BLaER1 treated with 17β-estradiol and CSF1 and Interleukin-3, amounts not matched to agents 10 nM and 100 nM (cell line): ENCODE data around the gene P2RX1.
A peak's percentile ranks its signal among the peaks of the same experiment; 100 is the strongest.
"Not testable (repeated sequence)": the region's sequence is repeated elsewhere in the genome, so short reads cannot be mapped to it uniquely, and the experiment has no call there.

Source experiments
- H3K27ac ChIP-seq, 11 experiments: shearing (Covaris generic); formaldehyde crosslinking; 2 replicates each; pipeline ENCODE4 v1.8.1; 2022
- H3K27me3 ChIP-seq, 11 experiments: shearing (Covaris generic); formaldehyde crosslinking; 2 replicates each; pipeline ENCODE4 v1.8.1; 2022
- H3K36me3 ChIP-seq, 11 experiments: shearing (Covaris generic); formaldehyde crosslinking; 2 replicates each; pipeline ENCODE4 v1.8.1; 2022
- H3K4me1 ChIP-seq, 10 experiments: shearing (Covaris generic); formaldehyde crosslinking; 2 replicates each; pipeline ENCODE4 v1.8.1; 2022
- H3K4me2 ChIP-seq, 11 experiments: shearing (Covaris generic); formaldehyde crosslinking; 2 replicates each; pipeline ENCODE4 v1.8.1; 2022
- H3K4me3 ChIP-seq, 10 experiments: shearing (Covaris generic); formaldehyde crosslinking; 2 replicates each; pipeline ENCODE4 v1.8.1; 2022
- H3K9ac ChIP-seq, 11 experiments: shearing (Covaris generic); formaldehyde crosslinking; 2 replicates each; pipeline ENCODE4 v1.8.1; 2022
- H3K9me3 ChIP-seq, 11 experiments: shearing (Covaris generic); formaldehyde crosslinking; replicated peaks in 1 of 11; 2 replicates each; pipeline ENCODE4 v1.8.1; 2022
- H4K20me1 ChIP-seq, 11 experiments: shearing (Covaris generic); formaldehyde crosslinking; 2 replicates each; pipeline ENCODE4 v1.8.1; 2022
- Cebpa-rat ChIP-seq, 11 experiments: shearing (Covaris generic); IDR thresholded peaks; 2 replicates each; pipeline ENCODE4 v1.8.1; 2022

P2RX1 gene

GRCh38 chr17:3955673-3955988, 39.4 kb upstream of the P2RX1 start:
- Histone ChIP-seq H3K36me3 (peaks cover 7 to 44% (median 16%) of the 10 kb centered on the region in 11 experiments; a peak in 20 of 22 replicates), H3K4me3 (no peak overlapping the region), H3K27me3 (no peaks in the 10 kb centered on the region), H3K27ac (peak overlapping the region in 3 of 11 experiments; percentile 9 to 46 (median 45); a peak in 3 of 22 replicates), H3K4me1 (peaks cover 42 to 71% (median 65%) of the 10 kb centered on the region in 10 experiments), H3K9ac (peak overlapping the region in 5 of 11 experiments; percentile 16 to 49 (median 27); a peak in 5 of 22 replicates), H3K9me3 (no peaks in the 10 kb centered on the region), H4K20me1 (peaks cover 9 to 87% (median 60%) of the 10 kb centered on the region in 11 experiments; a peak in 20 of 22 replicates), H3K4me2 (peak overlapping the region; percentile 52 to 86 (median 67))
- TF ChIP-seq Cebpa-rat (IDR thresholded peaks at IDR 0.05), result no peak

DNA sequence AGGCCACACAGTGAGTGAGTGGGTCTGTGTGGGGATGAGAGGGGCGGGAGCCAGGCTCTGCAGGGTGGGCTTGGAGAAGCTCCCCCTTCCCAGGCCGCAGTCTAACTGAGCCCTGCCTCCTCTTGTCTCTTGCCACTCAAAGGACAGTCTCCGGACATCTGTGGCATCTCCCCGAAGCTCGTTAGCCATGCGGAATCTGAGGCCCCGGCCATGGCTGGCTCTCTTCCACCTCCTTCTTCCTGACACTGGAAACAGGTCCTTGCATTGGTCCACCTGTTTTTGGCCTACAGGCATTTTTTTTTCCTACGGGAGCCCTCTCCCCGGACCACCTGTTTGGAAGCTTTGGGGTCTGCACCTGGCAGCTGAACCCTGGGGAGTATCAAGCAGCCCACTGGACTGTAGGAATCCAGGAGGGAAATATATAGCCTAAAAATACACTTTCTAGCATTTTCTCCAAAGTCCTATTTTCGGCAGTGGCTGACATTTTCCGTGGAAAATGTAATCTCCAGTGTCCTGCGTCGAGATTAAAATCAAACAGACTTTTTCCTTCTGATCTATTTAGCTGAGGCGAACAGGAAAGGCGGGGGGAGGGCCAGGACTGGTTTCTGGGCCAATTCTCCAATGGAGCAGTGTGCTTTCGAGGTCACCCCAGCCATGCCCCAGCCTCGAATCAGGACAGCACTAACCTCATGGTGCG, 38.9 kb upstream of the P2RX1 start:
- no peak overlapping the region for H3K4me3 ChIP-seq
- H3K4me2 ChIP-seq, result peak overlapping the region; percentile 52 to 86 (median 67)
- H3K27me3 ChIP-seq, result no peaks in the 10 kb centered on the region
- TF ChIP-seq Cebpa-rat (IDR thresholded peaks at IDR 0.05), result no peak
- H3K9me3 ChIP-seq, result no peaks in the 10 kb centered on the region
- peaks cover 9 to 84% (median 55%) of the 10 kb centered on the region in 11 experiments; a peak in 20 of 22 replicates for H4K20me1 ChIP-seq
- peak overlapping the region in 6 of 11 experiments; percentile 16 to 49 (median 24); a peak in 6 of 22 replicates for H3K9ac ChIP-seq
- peak overlapping the region in 5 of 11 experiments; percentile 9 to 46 (median 17); a peak in 7 of 22 replicates for H3K27ac ChIP-seq
- H3K36me3 ChIP-seq, result peaks cover 12 to 49% (median 20%) of the 10 kb centered on the region in 11 experiments; a peak in 20 of 22 replicates
- peaks cover 37 to 66% (median 59%) of the 10 kb centered on the region in 10 experiments for H3K4me1 ChIP-seq

DNA sequence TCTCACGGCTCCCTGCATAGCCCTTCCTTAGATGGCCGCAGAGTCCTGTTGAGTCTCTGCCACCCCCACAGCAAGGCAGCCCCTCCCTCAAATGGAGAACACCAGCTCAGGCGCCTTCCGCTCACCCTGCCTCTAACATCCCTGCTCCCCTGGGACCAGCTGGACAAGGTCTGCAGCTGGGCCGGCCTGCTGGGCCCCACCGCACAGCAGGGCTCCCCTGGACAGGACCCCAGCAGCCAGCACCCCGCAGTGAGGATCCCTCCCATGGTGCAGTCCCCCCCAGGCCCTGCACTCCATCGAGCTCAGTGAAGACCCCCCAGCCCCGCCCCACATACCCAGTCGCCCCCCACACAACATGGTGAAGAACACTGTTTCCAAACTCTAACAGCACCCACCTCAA, 37.8 kb upstream of the P2RX1 start:
- no peaks in the 10 kb centered on the region for H3K9me3 ChIP-seq
- H3K4me2 ChIP-seq, result peak overlapping the region in 8 of 11 experiments; percentile 52 to 86 (median 71); a peak in 9 of 22 replicates
- H3K27me3 ChIP-seq, result no peaks in the 10 kb centered on the region
- no peak overlapping the region for H3K4me3 ChIP-seq
- no peak overlapping the region for H3K9ac ChIP-seq
- H4K20me1 ChIP-seq, result peaks cover 9 to 74% (median 45%) of the 10 kb centered on the region in 11 experiments; a peak in 19 of 22 replicates
- H3K27ac ChIP-seq, result peak overlapping the region in 3 of 11 experiments; percentile 22 to 53 (median 33); a peak in 4 of 22 replicates
- no peak for TF ChIP-seq Cebpa-rat (IDR thresholded peaks at IDR 0.05)
- H3K36me3 ChIP-seq, result peaks cover 19 to 59% (median 28%) of the 10 kb centered on the region in 11 experiments
- peaks cover 26 to 55% (median 49%) of the 10 kb centered on the region in 10 experiments for H3K4me1 ChIP-seq

DNA sequence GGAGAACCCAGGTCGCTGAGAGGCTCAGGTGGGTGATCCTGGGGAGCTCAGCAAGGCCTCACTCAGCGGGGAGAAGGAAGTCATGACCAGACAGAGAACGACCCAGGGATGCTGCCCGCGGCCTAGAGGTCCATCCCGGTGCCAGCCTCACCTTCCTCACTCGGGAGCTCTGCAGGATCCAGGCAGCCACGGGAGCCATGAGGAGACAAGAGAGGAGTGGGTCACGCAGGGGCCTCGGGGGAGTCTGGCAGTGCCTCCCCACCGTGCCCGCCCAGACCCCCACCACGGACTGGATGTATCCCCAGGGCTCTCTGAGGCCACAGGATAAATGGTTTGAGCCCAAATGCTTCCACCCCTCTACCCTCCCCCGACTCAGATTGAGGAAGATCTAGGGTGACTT, 37.3 kb upstream of the P2RX1 start:
- Histone ChIP-seq H3K27ac (peak overlapping the region in 5 of 11 experiments; percentile 1 to 53 (median 28); a peak in 7 of 22 replicates), H3K36me3 (peaks cover 22 to 65% (median 34%) of the 10 kb centered on the region in 11 experiments), H4K20me1 (peaks cover 9 to 71% (median 42%) of the 10 kb centered on the region in 11 experiments; a peak in 19 of 22 replicates), H3K9me3 (no peaks in the 10 kb centered on the region), H3K9ac (0 out of 22 replicates have a peak overlapping the region, but pooled peaks of 1 of the 11 experiments have one; percentile 5), H3K4me2 (peak overlapping the region in 2 of 11 experiments; percentile 59 to 81; a peak in 2 of 22 replicates), H3K4me1 (peaks cover 24 to 53% (median 47%) of the 10 kb centered on the region in 10 experiments), H3K4me3 (no peak overlapping the region), H3K27me3 (no peaks in the 10 kb centered on the region)
- TF ChIP-seq Cebpa-rat (IDR thresholded peaks at IDR 0.05), result no peak

DNA sequence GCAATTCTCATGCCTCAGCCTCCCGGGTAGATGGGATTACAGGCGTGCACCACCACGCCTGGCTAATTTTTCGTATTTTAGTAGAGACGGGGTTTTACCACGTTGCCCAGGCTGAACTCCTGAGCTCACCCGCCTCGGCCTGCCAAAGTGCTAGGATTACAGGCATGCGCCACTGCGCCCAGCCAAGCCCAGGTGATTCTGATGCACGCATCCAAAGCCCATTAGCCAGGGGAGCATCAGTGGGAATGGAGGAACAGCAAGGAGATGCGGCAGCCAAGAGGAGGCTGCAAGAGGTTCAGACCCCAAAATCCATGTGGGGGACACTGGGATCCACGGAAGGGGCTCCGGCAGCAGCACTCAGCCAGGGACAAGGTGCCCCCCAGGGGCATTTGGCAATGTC, 35.9 kb upstream of the P2RX1 start:
- H3K36me3 ChIP-seq, result peaks cover 30 to 67% (median 44%) of the 10 kb centered on the region in 11 experiments
- H3K4me1 ChIP-seq, result peaks cover 24 to 40% (median 37%) of the 10 kb centered on the region in 10 experiments
- H3K4me3 ChIP-seq, result no peak overlapping the region
- peaks cover 9 to 70% (median 32%) of the 10 kb centered on the region in 11 experiments; a peak in 19 of 22 replicates for H4K20me1 ChIP-seq
- TF ChIP-seq Cebpa-rat (IDR thresholded peaks at IDR 0.05), result no peak
- no peaks in the 10 kb centered on the region for H3K9me3 ChIP-seq
- H3K27me3 ChIP-seq, result no peaks in the 10 kb centered on the region
- H3K27ac ChIP-seq, result no peak overlapping the region
- H3K9ac ChIP-seq, result no peak overlapping the region
- no peak overlapping the region for H3K4me2 ChIP-seq

GRCh38 chr17:3951420-3951819, 35.2 kb upstream of the P2RX1 start:
- no peak overlapping the region for H3K4me3 ChIP-seq
- no peak overlapping the region for H3K9ac ChIP-seq
- no peak overlapping the region for H3K27ac ChIP-seq
- TF ChIP-seq Cebpa-rat (IDR thresholded peaks at IDR 0.05), result no peak
- H3K9me3 ChIP-seq, result no peaks in the 10 kb centered on the region
- peaks cover 5 to 70% (median 25%) of the 10 kb centered on the region in 11 experiments; a peak in 14 of 22 replicates for H4K20me1 ChIP-seq
- H3K27me3 ChIP-seq, result no peaks in the 10 kb centered on the region
- H3K4me2 ChIP-seq, result no peak overlapping the region
- H3K36me3 ChIP-seq, result peaks cover 36 to 70% (median 52%) of the 10 kb centered on the region in 11 experiments
- peaks cover 19 to 33% (median 29%) of the 10 kb centered on the region in 10 experiments for H3K4me1 ChIP-seq

DNA sequence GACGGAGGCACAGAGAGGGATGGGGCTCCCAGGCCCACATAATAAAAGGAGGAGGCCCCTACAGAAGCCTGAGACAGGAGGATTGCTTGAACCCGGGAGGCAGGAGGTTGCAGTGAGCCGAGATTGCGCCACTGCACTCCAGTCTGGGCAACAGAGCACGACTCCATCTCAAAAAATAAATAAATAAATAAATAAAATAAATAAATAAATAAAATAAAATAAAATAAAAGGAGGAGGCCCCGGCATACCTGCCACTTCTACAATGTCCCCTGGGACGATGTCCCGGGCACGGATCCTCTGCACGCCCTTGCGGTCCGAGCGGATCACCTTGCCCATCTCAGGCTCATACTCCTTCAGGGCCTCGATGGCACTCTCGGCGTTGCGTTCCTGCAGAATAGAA, 34.7 kb upstream of the P2RX1 start:
- H3K36me3 ChIP-seq, result peaks cover 36 to 74% (median 53%) of the 10 kb centered on the region in 11 experiments
- peaks cover 15 to 29% (median 25%) of the 10 kb centered on the region in 10 experiments for H3K4me1 ChIP-seq

DNA sequence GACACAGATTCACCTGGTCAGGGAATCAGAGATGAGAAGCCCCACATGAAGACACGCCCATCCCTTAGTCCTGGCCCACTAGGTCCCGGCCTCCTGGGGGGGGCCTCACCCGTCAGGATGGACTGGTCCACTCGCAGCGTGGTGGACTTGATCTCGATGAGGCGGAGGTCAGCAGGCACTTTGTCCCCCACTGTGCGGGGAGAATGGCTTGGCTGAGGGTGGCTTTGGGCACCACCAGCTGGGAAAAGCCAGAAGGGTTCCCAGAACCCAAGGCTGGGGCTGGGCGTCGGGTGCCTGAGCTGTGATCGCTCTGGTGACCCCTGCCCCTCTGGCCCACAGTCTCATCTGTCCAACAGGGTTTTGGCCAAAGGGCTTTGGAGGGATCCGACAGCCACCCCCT, 34.3 kb upstream of the P2RX1 start:
- Histone ChIP-seq H3K4me2 (no peak overlapping the region), H3K9ac (no peak overlapping the region), H3K4me1 (peaks cover 11 to 24% (median 21%) of the 10 kb centered on the region in 10 experiments), H3K36me3 (peaks cover 39 to 79% (median 58%) of the 10 kb centered on the region in 11 experiments), H4K20me1 (peaks cover 0 to 70% (median 20%) of the 10 kb centered on the region in 11 experiments; a peak in 13 of 22 replicates), H3K9me3 (no peaks in the 10 kb centered on the region), H3K27ac (no peak overlapping the region), H3K27me3 (no peaks in the 10 kb centered on the region), H3K4me3 (no peak overlapping the region)
- TF ChIP-seq Cebpa-rat (IDR thresholded peaks at IDR 0.05), result no peak

More for the DNA sequence above, 34.7 kb upstream of the P2RX1 start:
- Histone ChIP-seq H4K20me1 (peaks cover under 1 to 70% (median 24%) of the 10 kb centered on the region in 11 experiments; a peak in 14 of 22 replicates), H3K9ac (no peak overlapping the region), H3K9me3 (no peaks in the 10 kb centered on the region), H3K27ac (no peak overlapping the region), H3K4me3 (no peak overlapping the region), H3K27me3 (no peaks in the 10 kb centered on the region), H3K4me2 (no peak overlapping the region)
- TF ChIP-seq Cebpa-rat (IDR thresholded peaks at IDR 0.05), result no peak

DNA sequence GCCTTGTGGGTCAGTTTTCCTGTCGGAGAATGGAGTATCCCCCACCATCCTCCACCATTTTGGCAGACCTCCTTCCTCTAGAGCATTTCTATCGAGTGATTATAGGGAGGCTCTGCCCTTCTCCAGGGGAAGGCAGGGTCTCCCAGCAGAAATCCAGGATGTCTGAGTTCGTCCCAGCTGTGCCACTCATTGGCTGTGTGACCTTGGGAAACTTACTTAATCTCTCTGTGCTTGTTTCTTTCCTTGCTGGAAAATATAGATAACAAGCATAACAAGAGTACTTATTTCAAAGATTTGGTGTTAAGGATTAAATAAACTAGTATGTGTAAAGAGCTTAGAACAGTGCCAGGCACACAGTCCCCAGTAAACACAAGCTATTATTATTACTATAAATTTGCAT, 33.2 kb upstream of the P2RX1 start:
- H4K20me1 ChIP-seq, result peaks cover 0 to 68% (median 13%) of the 10 kb centered on the region in 11 experiments; a peak in 12 of 22 replicates
- no peaks in the 10 kb centered on the region for H3K27me3 ChIP-seq
- no peak overlapping the region for H3K4me3 ChIP-seq
- peaks cover 0 to 7% (median 0%) of the 10 kb centered on the region in 11 experiments; a peak in 4 of 22 replicates for H3K9me3 ChIP-seq
- peaks cover 0 to 13% (median 10%) of the 10 kb centered on the region in 10 experiments; a peak in 15 of 20 replicates for H3K4me1 ChIP-seq
- TF ChIP-seq Cebpa-rat (IDR thresholded peaks at IDR 0.05), result no peak
- H3K36me3 ChIP-seq, result peaks cover 50 to 90% (median 68%) of the 10 kb centered on the region in 11 experiments
- H3K27ac ChIP-seq, result no peak overlapping the region
- H3K4me2 ChIP-seq, result no peak overlapping the region
- H3K9ac ChIP-seq, result no peak overlapping the region

- H3K9ac ChIP-seq, H3K4me3 ChIP-seq, H3K9me3 ChIP-seq, H3K27ac ChIP-seq, H3K4me2 ChIP-seq, H3K27me3 ChIP-seq: not testable (repeated sequence)
- H4K20me1 ChIP-seq, result peaks cover 0 to 70% (median 14%) of the 10 kb centered on the region in 11 experiments; a peak in 12 of 22 replicates
- peaks cover 0 to 15% (median 9%) of the 10 kb centered on the region in 10 experiments; a peak in 13 of 20 replicates for H3K4me1 ChIP-seq
- peaks cover 59 to 98% (median 75%) of the 10 kb centered on the region in 11 experiments for H3K36me3 ChIP-seq
Observed at GRCh38 chr17:3948551-3948950, 32.3 kb upstream of the P2RX1 start.
